HG03175 (cell line): ENCODE results near the gene DNAAF3.
"Not testable (repeated sequence)": the region's sequence is repeated elsewhere in the genome, so short reads cannot be mapped to it uniquely, and the experiment has no call there.

Source experiments
- ATAC-seq: cut with Tn5 transposase; IDR thresholded peaks from one replicate; pipeline ENCODE4 v1.9.1; 2021; ENCODE audit warnings: mild to moderate bottlenecking, moderate library complexity; ENCODE audit not compliant: unreplicated experiment

DNAAF3 gene

DNA sequence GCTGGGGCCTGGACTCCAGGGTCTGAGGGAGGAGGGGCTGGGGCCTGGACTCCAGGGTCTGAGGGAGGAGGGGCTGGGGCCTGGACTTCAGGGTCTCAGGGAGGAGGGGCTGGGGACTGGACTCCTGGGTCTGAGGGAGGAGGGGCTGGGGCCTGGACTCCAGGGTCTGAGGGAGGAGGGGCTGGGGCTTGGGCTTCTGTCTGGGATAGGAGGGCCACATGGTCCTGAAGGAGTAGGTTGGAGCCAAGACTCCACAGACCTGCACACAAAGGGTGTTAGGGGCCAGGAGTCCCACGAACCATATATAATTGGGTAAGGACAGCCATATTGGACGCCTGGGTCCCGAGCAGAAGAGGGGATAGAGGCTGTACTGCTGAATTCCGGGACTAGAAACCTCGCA is 10.6 kb downstream of the DNAAF3 start:
- not testable (repeated sequence) for ATAC-seq

GRCh38 chr19:55153652-55154264 is 12.7 kb downstream of the DNAAF3 start:
- no peak for ATAC-seq

GRCh38 chr19:55152017-55152416 is 14.4 kb downstream of the DNAAF3 start:
- no peak for ATAC-seq

DNA sequence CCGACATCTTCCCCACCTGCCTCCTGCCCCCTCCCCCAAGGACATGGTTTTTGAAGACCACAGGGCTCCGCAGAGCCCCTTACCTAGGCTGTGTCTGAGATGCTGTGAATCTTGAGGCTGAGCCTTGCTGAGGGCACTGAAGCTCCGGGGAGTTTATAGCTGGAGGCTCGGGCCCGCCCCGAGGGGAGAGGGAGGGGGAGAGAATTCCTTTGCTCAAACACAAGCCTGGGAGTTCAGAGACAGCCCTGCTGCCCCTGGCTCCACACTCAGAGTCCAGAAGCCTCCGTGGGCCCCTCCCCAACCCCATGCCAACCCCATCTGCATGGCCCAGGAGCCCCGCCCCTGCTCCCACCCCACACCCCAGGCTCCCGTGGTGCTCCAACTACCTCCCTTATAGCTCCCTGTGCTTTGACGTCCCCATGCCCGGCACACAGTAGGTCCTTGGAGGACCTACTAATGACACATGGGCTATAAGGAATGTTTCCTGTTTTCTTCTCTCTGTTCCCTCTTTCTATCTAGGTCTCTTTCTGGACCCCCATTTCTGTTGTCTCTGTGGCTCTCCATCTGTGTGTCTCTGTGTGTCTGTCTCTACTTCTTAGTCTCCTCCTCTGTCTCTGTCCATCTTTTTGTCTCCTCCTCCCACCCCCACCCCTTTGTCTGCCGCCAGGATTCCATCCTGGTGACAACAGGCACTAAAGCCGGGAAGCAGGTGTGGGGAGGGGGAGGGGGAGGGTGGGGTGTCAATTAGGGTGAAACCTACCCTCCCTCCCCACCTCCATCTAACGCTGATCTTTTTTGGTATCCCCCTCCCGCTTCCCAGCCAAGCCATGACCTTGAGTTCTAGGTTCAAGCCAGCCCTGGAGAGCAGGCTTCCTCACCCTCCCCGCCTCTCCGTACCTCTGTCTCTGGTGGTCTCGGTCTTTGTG is 17.1 kb downstream of the DNAAF3 start, which contains the start of gene TNNT1:
Gene TNNT1 (minus strand): TSS at position 129 of the 926 bp plus-strand sequence. CDS start 2,049 bp downstream, outside the sequence.
- no peak for ATAC-seq

GRCh38 chr19:55147545-55148251 is 18.7 kb downstream of the DNAAF3 start:
- no peak for ATAC-seq

DNA sequence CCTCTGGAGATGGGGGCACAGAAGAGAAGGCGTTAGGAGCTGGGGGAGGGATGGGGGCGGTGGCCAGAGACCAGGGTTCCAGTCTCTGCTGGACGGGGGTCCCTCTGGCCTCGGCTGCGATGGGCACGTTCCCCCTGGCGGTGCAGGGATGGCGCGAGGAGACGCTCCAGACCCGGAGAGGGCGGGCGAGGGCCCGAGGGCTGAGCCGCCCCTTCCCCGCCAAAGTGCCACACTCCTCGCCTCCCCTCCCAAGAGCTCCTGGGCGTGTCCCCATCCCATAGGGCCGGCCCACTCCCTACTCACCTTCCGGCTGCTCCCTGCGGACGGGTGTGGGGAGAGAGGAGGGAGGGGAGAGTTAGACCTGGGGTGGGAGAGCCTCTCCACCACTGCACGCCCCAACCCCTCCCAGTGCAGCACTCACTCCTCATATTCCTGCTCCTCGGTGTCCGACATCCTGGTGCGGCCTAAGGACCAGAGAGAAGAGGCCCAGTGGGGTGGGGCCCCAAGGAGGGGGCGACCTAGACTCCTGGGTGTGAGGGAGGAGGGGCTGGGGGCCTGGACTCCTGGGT is 19.6 kb downstream of the DNAAF3 start:
- no peak for ATAC-seq

- ATAC-seq, result no peak
Measured at GRCh38 chr19:55146078-55146704, 20.2 kb downstream of the DNAAF3 start.

GRCh38 chr19:55145232-55145631 is 21.2 kb downstream of the DNAAF3 start:
- ATAC-seq, result no peak

DNA sequence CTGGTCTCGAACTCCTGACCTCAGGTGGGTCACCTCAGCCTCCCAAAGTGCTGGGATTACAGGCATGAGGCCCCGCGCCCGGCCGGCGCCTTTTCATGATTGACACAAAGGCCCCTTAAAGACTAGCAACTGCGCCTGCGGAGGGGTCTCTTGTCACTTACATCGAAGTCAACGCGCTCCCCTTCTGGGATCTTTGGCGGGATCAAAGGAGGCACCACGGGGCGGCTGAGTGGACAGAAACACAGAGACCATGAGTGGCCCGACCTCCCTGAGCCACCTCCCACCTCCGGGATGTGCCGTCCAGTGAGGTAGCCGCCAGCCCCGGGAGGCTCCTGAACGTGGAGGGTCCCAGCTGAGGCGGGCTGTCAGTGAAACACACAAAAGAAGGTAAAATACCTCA is 24.7 kb downstream of the DNAAF3 start:
- no peak for ATAC-seq

- no peak for ATAC-seq
Measured at GRCh38 chr19:55137915-55138314, 28.5 kb downstream of the DNAAF3 start.

DNA sequence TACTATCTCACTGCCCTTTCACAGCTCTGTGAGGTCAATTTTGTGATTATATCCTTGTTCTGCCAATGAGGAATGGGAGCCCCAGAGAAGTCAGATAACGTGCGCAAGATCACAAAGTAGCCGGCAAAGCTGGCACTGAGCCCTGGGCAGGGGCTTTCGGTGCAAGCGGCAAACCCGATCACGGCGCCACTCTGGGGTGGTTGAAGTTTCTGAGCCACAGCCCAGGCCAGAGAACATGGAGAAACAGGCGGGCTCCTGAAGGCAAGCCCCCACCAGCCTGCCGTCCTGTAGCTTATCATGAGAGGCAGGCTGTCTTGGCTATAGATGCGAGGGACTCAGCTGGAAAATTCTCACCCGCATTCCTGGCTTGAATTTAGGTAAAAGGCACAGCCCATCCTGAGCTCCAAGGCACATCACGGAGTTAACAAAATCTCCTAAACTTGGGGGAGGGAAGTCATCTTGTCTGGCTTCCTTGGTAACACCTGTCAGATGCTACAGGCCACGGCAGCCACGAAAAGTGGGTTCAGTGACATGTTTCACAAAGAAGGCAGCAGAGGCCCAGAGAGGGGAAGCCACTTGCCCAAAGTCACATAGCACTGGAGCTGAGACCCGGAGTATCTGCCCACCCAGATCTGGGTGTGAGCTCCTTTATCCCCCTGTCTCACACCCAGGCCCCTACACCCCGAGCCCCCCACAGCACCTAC is 29.9 kb downstream of the DNAAF3 start:
- no peak for ATAC-seq

- ATAC-seq, result no peak
Measured at GRCh38 chr19:55134736-55135135, 31.7 kb downstream of the DNAAF3 start.

GRCh38 chr19:55133639-55134444 is 32.6 kb downstream of the DNAAF3 start:
- no peak for ATAC-seq

DNA sequence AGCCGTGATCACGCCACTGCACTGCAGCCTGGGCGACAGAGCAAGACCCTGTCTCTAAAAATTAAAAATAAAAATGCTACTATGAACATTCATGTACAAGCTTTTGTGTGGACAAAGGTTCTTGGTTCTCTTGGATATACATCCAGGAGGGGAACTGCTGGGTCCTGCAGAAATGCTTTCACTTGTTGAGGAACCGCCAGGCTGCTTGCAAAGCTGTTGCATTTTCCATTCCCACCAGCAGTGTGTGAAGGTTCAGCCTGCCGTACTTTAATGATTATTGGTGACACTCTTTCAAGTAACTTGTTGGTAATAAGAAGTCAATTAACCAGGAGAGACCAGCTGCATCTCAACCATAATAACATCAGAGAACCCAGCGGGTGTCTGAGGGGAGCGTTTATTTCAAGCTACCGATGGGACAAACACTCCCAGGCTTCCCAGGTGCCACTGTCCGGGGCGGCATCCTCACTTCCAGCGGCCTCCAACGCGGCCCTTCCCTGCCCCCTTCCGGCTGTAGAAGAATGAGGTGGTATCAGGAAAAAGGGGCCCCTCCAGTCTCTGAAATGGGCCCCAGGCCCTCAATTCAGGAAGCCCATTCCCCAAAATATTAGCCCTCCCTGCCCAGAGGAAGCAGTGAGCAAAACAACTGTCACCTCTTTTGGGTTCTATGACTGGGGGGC is 33.8 kb downstream of the DNAAF3 start:
- ATAC-seq, result no peak

DNA sequence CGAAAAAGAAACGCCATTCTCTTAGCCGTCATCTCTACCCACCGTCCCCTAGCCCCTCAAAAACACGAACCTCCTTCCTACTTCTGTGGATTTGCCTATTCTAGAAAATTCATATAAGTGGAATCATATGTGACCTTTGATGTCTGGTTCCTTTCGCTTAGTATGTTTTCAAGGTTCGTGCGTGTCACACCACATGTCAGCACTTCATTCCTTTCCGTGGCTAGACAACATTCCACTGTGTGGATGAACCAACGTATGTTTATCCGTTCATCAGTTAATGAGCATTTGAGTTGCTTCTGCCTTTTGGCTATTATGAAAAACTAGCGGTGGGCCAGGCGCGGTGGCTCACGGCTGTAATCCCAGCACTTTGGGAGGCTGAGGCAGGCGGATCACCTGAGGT is 35.0 kb downstream of the DNAAF3 start:
- no peak for ATAC-seq

DNA sequence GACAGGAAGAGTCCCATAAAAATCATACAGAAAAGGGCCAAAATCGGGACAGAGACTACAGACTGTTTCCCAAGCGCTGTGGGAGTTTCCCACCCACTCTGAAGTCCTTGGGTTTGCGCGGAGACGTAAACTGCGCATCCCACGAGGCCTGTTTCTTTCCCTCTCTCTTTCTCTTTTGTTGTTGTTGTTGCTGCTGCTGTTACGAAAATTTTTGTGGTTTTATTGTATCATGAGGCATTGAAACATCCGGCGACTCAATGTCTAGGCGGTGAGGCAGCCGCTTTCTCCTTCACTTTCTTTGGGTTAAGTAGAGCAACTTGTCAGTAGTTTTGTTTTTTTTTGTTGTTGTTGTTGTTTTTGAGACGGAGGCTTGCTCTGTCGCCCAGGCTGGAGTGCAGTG is 47.4 kb downstream of the DNAAF3 start:
- no peak for ATAC-seq

GRCh38 chr19:55118401-55118991 is 47.9 kb downstream of the DNAAF3 start:
- no peak for ATAC-seq

DNA sequence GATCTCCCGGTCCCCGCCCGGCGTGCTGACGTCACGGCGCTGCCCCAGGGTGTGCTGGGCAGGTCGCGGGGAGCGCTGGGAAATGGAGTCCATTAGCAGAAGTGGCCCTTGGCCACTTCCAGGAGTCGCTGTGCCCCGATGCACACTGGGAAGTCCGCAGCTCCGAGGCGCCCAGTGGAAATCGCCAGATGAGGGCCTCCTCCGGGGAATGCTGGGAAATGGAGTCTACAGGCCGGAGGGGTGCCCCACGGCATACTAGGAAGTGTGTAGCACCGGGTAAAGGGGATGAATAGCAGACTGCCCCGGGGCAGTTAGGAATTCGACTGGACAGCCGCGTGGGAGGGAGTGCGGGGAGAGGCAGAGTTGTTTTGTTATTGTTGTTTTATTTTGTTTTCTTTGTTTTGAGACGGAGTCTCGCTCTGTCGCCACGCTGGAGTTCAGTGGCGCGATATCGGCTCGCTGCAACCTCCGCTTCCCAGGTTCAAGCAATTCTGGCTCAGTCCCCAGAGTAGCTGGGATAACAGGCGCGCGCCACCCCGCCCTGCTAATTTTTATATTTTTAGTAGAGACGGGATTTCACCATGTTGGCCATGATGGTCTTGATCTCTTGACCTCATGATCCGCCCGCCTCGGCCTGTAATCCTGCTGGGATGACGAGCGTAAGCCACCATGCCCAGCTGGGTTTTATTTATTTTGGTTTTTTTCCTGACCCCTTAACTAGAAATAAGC is 48.6 kb downstream of the DNAAF3 start:
- ATAC-seq, result peak; percentile 89
